Thoracic aorta (tissue), 2 donors: ENCODE results near the gene DHPS. TPM values are rescaled to one million over a fixed set of nuclear protein-coding genes. Genes with fewer than 3 reads are reported as not detected.

Experiments used
- ATAC-seq: fragments of 150-250 bp; one replicate; pipeline ENCODE4 v1.8.0; 2017; ENCODE audit warnings: low read depth; ENCODE audit not compliant: insufficient number of reproducible peaks, low FRiP score
- DNase-seq: peaks from one replicate; pipeline ENCODE4 v3.0.0-alpha.2; 2020; ENCODE audit warnings: low spot score
- H3K27ac ChIP-seq, 2 donors: fragments of 200-600 bp; sonication (generic); 1 replicate in 1 of 2; 2 replicates in 1 of 2; pipeline ENCODE4 v1.5.1; 2016; ENCODE audit warnings: mild to moderate bottlenecking in 2 of 2, moderate library complexity in 2 of 2
- H3K27me3 ChIP-seq: fragments of 200-600 bp; sonication (generic); replicated peaks from 2 replicates; pipeline ENCODE4 v1.6.0; 2016; ENCODE audit warnings: mild to moderate bottlenecking; ENCODE audit not compliant: insufficient read depth
- H3K36me3 ChIP-seq: fragments of 200-600 bp; sonication (generic); one replicate; pipeline ENCODE4 v1.5.1; 2016
- H3K4me1 ChIP-seq, 2 donors: fragments of 200-600 bp; sonication (generic); 1 replicate in 1 of 2; 2 replicates in 1 of 2; pipeline versions ENCODE4 v1.5.1 to v1.6.0; 2016; ENCODE audit warnings: low read depth in 2 of 2, mild to moderate bottlenecking in 1 of 2; ENCODE audit not compliant: control insufficient read depth in 1 of 2
- H3K4me3 ChIP-seq: fragments of 200-600 bp; sonication (generic); 2 replicates; pipeline ENCODE4 v1.5.1; 2016; ENCODE audit warnings: mild to moderate bottlenecking
- H3K9me3 ChIP-seq: fragments of 200-600 bp; sonication (generic); 2 replicates; pipeline ENCODE4 v1.5.1; 2016
- CTCF ChIP-seq: fragments of 200-600 bp; sonication (generic); IDR thresholded peaks from one replicate; pipeline ENCODE4 v1.5.1; 2019; ENCODE audit warnings: antibody characterized with exemption
- total RNA-seq, 2 donors: library from RNA; depleted of rRNA; stranded (reverse); fragments of >200 nt; gene quantifications; one replicate each; pipeline versions ENCODE4 v1.1.0 to v1.2.3, GENCODE V29; 2016

The DHPS gene
- total RNA-seq, 2 donors from 2014 or later = 101 to 114 TPM

GRCh38 chr19:12672744-12673143, 8.9 kb downstream of the DHPS start:
- no peaks in the 10 kb centered on the region for H3K27me3 ChIP-seq
- TF ChIP-seq CTCF = no peak
- H3K4me1 ChIP-seq = peaks cover 18 to 25% of the 10 kb centered on the region in 2 donors
- H3K4me3 ChIP-seq = no peak overlapping the region
- DNase-seq (no peak), ATAC-seq (no peak)
- H3K9me3 ChIP-seq = no peaks in the 10 kb centered on the region
- H3K27ac ChIP-seq = no peak overlapping the region
- H3K36me3 ChIP-seq = peaks cover 36% of the 10 kb centered on the region

DNA sequence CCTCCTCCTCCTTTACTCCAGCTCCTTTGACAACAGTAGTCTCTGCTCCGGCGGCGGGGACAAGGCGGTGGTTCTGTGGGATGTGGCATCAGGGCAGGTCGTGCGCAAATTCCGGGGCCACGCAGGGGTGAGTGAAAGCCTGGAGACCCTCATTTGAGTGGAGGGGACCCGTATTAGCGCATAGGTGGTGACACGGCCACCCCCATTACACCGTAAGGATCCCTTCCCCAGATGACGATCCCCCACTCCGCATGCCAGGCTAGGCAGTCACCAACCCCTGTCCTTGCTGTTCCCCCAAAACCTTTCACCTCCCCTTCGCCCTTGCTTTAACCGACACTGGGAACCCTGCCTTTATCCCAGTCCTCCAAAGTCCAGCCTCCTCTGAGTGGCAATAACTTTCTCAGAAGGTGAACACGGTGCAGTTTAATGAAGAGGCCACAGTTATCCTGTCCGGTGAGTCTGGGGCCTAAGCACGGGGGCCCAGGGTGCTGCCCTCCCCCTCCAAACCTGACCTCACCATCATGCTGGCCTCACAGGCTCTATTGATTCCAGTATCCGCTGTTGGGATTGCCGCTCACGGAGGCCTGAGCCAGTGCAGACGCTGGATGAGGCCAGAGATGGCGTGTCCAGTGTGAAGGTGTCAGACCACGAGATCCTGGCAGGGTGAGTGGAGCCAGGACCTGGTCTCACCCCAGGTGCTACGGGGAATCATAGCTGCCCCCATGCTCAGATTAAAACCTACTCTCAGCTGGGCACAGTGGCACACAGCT, 11.3 kb downstream of the DHPS start:
- Histone ChIP-seq H3K27ac (peak overlapping the region; percentile 90 to 100), H3K4me1 (peaks cover 25 to 43% of the 10 kb centered on the region in 2 donors), H3K36me3 (peaks cover 19% of the 10 kb centered on the region), H3K9me3 (no peaks in the 10 kb centered on the region), H3K27me3 (no peaks in the 10 kb centered on the region), H3K4me3 (peak overlapping the region; percentile 84)
- ATAC-seq (no peak), DNase-seq (no peak)
- TF ChIP-seq CTCF = no peak

- peak overlapping the region; percentile 84 for H3K4me3 ChIP-seq
- no peak for DNase-seq
- ATAC-seq = no peak
- H3K36me3 ChIP-seq = peaks cover 10% of the 10 kb centered on the region
- H3K4me1 ChIP-seq = peaks cover 25 to 43% of the 10 kb centered on the region in 2 donors
- peak overlapping the region; percentile 90 to 100 for H3K27ac ChIP-seq
- no peaks in the 10 kb centered on the region for H3K9me3 ChIP-seq
- H3K27me3 ChIP-seq = no peaks in the 10 kb centered on the region
- TF ChIP-seq CTCF = no peak
These were observed 12.2 kb downstream of the DHPS start for GRCh38 chr19:12669270-12670158.

DNA sequence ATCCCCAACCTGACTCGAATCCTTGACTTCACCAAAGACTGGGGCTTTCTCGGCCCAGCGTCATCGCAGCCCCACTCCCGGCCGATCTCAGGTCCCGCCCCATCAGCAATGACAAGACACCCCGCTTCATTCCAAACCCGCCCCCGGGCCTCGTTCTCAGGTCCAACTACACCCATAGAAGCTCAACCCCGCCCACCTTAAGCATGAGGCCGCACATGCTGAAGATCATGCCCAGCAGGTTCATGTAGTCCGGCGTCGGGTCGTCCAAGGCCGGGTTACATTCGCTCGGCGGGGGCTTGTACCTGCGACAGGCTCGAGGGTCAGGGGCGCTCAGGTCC, 12.8 kb downstream of the DHPS start:
- ATAC-seq = no peak
- no peak for TF ChIP-seq CTCF
- Histone ChIP-seq H3K4me1 (peaks cover 25 to 43% of the 10 kb centered on the region in 2 donors), H3K36me3 (peaks cover 4% of the 10 kb centered on the region), H3K27ac (peak overlapping the region; percentile 90 to 100), H3K27me3 (no peaks in the 10 kb centered on the region), H3K4me3 (peak overlapping the region; percentile 84), H3K9me3 (no peaks in the 10 kb centered on the region)
- DNase-seq = no peak

DNA sequence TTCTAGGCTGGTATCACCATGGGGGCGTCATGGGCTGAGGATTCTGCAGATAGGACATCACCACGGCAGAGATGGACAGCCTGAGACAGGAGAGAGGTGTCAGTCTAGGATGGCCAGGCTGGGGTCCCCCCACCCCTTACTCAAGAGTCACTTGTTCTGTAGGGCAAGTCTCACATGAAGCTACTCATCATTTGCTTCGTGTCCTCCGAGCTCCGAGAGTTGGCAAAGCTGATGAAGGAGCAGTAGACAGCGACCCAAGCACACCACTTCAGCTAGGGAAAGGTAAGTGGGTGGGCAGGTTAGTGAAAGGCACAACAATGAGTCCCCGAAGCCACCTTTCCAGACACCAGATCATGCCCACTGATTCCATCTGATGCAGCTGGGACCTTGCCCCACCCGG, 13.3 kb downstream of the DHPS start:
- ATAC-seq (no peak), DNase-seq (no peak)
- Histone ChIP-seq H3K36me3 (peaks cover 9% of the 10 kb centered on the region), H3K27me3 (no peaks in the 10 kb centered on the region), H3K27ac (peak overlapping the region in 1 of 2 donors; percentile 100), H3K4me3 (peak overlapping the region; percentile 84), H3K9me3 (no peaks in the 10 kb centered on the region), H3K4me1 (peaks cover 25 to 43% of the 10 kb centered on the region in 2 donors)
- no peak for TF ChIP-seq CTCF
